Cerebellar cortex (tissue), 1 donor: ENCODE measurements around the gene CAPN13.

Source experiments
- DNase-seq: peaks from one replicate; pipeline ENCODE4 v3.0.0-alpha.2; 2015; ENCODE audit warnings: low spot score

CAPN13 gene

GRCh38 chr2:30730736-30731647 lies 76.3 kb downstream of the CAPN13 start:
- DNase-seq, result no peak

- DNase-seq, result no peak
These were observed 78.2 kb downstream of the CAPN13 start for GRCh38 chr2:30729031-30729430.

GRCh38 chr2:30722936-30723725 lies 84.1 kb downstream of the CAPN13 start:
- no peak for DNase-seq

- no peak for DNase-seq
These were observed 85.3 kb downstream of the CAPN13 start for GRCh38 chr2:30721668-30722647.

GRCh38 chr2:30721241-30721640 lies 86.0 kb downstream of the CAPN13 start:
- DNase-seq, result no peak

- DNase-seq, result no peak
These were observed 90.1 kb downstream of the CAPN13 start for GRCh38 chr2:30717081-30717650.

- DNase-seq, result no peak
These were observed 90.9 kb downstream of the CAPN13 start for GRCh38 chr2:30716123-30716900.

GRCh38 chr2:30714811-30715709 lies 92.2 kb downstream of the CAPN13 start:
- DNase-seq, result no peak

GRCh38 chr2:30713698-30714097 lies 93.5 kb downstream of the CAPN13 start:
- DNase-seq, result no peak

- DNase-seq, result peak; percentile 78
These were observed 95.6 kb downstream of the CAPN13 start for GRCh38 chr2:30711646-30712085.

GRCh38 chr2:30710461-30710860 lies 96.8 kb downstream of the CAPN13 start:
- DNase-seq, result no peak

GRCh38 chr2:30710016-30710415 lies 97.2 kb downstream of the CAPN13 start:
- no peak for DNase-seq

GRCh38 chr2:30709516-30709915 lies 97.7 kb downstream of the CAPN13 start:
- DNase-seq, result no peak

GRCh38 chr2:30708491-30709290 lies 98.6 kb downstream of the CAPN13 start:
- peak; percentile 9 for DNase-seq

GRCh38 chr2:30707304-30707903 lies 99.8 kb downstream of the CAPN13 start:
- DNase-seq, result no peak

GRCh38 chr2:30706534-30707303 lies 100.5 kb downstream of the CAPN13 start:
- peak; percentile 55 for DNase-seq
